GM19193 (cell line): Measurements from ENCODE around the gene SSX2IP.
A peak's percentile ranks its signal among the peaks of the same experiment; 100 is the strongest.

Source experiments
- POLR2A ChIP-seq: IDR thresholded peaks from 4 replicates; pipeline ENCODE4 v1.6.1; 2011; ENCODE audit not compliant: insufficient read depth, insufficient read length; ENCODE audit errors: extremely low read depth

The SSX2IP gene

DNA sequence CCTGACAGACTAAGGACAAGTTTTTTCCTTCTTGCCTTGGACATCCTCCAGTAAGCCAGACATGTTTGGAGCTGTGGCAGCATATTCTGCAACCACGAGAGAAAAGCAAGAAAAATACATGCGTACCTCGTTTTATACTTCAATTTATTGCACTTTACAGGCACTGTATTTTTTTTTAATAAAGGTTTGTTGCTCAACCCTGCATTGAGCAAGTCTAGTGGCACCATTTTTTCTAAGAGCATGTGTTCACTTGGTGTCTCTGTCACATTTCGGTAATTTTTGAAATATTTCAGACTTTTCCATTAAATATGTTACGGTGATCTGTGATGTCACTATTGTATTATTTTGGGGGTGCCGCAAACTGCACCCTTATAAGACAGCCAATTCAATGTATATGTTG, 2.1 kb upstream of the SSX2IP start:
- no peak for TF ChIP-seq POLR2A

DNA sequence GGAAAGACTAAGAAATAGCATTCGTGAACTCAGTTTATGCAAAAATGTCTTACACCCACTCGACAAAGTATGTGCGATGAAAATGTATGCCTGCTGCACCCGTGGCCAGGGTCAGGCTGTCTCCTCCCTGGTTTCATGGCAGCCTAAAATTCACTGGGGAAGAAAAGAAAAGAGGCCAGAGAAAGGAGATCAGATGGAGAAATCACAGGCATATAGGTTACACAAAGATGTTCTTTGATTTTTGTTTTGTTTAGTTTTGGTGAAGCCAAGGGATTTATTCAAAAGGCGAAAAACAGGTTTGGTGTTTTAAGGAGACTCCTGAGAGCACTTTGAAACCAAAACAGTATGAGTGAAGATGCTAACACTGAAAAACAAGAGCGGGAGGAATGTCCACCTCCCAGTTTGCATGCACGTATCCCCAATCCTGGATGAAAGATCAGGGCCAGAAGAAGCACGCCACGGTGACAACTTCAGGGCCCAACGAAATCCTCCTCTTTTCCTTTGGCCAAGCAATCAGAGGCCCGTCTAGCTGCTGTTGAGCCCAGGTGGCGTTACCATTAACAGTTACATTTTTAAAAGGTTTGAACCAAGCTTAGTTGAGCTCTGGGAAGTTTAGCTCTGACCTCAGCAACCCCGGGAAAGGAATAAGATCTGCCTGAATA, 992 bp upstream of the SSX2IP start:
- no peak for TF ChIP-seq POLR2A

- peak; percentile 38 for TF ChIP-seq POLR2A
Measured at GRCh38 chr1:84689514-84690396, 506 bp downstream of the SSX2IP start.

DNA sequence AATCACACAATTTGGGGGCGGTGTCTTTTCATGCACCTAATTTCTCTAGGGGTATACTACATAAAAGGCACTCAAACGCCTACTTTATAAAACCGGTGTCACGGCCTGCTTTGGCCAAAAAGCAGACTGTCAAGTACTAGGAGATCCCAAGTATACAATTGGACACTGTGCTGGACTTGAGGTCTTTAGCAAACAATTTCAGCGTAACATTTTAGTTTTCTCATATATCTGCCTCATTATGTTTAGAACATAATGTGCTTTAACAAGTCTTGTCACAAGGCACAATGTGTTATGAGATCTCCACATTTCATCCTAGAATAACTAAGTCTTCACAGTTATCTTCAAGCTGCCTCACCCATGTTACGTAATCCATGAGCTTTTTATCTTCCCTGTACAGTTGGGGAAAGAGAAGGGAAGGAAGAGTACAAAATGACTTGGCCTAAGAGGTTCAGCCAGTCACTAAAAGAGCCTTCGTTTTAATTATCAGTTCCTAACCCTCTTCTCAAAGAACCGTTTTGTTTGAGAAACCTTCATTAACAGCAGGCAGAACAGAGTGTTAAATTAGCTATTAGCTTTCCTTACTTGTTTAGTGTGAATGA, 1.7 kb downstream of the SSX2IP start:
- TF ChIP-seq POLR2A = no peak

DNA sequence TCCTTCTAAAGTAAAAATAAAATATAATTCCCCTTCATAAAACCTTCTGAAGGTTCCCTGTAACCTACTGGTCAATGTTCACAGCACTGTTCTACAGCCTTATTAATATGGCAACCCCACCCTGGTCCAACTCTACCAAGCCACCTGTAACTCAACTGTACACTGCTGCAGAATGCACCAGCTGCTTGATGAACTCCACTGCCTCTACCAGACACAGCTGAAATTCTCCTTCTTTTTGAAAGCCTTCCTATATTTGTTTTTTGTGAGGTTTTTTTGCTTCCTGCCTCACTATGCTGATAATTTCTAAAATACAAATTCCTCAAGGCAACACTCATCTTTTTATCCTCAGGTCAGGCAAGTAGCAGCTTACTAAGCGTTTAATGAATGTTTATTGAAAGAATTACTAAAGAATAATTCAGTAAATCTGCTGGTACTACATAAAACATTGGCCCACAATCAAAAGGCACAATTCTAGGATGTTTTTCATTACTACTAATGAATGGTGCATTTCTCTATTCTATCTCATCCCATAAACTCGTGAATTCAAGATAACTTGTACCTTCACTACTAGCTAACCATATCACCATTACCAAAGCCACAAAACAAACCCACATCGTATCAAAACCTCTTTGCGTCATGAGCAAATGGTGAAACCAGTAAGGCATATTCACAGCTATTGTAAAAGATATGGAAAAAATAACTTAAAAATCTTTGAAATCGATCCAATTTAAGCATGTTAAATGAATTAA, 2.4 kb downstream of the SSX2IP start:
- no peak for TF ChIP-seq POLR2A

GRCh38 chr1:84686223-84686622, 4.0 kb downstream of the SSX2IP start:
- TF ChIP-seq POLR2A = no peak

- TF ChIP-seq POLR2A = no peak
Measured at GRCh38 chr1:84683508-84683907, 6.8 kb downstream of the SSX2IP start.

GRCh38 chr1:84682047-84682446, 8.2 kb downstream of the SSX2IP start:
- TF ChIP-seq POLR2A = no peak

- no peak for TF ChIP-seq POLR2A
Measured at GRCh38 chr1:84677415-84678099, 12.7 kb downstream of the SSX2IP start.

GRCh38 chr1:84675631-84676030, 14.6 kb downstream of the SSX2IP start:
- TF ChIP-seq POLR2A = no peak

DNA sequence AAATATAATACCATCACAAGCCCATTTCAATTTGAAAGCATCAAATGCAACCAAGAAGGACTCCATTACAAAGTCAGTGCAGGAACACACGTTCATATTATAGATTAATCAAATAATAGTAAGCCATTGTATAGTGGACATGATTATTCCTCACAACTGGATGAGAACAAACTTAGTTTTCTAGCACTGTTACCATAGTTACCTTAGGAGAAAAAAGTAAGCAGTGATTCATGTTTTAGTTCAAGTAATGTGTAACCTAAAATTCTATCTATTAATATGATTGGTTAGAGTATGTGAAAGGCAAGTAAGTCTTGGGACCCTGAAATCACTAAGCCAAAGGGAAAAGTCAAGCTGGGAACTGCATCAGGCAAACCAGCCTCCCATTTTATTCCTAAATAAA, 15.2 kb downstream of the SSX2IP start:
- TF ChIP-seq POLR2A = no peak

DNA sequence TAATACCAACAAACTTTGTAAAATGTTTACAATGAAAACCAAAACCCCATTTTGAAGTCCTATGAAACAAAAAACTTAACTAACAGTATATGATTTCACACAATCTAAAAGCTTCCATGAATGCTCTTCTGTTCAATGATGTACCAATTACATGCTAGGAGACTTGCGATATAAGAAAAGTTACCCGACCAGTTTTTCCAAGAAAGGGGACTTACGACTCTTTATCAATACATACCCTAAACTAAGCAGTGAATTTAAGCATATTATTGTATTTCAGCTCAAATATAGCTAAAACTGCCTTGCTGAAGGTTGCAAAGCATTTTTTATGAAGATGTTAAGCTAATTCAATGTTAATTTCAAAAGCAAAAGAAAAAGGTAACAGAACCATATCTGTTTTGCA, 15.6 kb downstream of the SSX2IP start:
- no peak for TF ChIP-seq POLR2A

- TF ChIP-seq POLR2A = no peak
Measured at GRCh38 chr1:84674021-84674420, 16.2 kb downstream of the SSX2IP start.

GRCh38 chr1:84672080-84672854, 18.0 kb downstream of the SSX2IP start:
- TF ChIP-seq POLR2A = no peak
